Transverse colon (tissue), 4 donors: ENCODE measurements around the gene KANK2. TPM values are rescaled to one million over a fixed set of nuclear protein-coding genes. Genes with fewer than 3 reads are reported as not detected.

Experiments used
- DNase-seq: peaks from one replicate; pipeline ENCODE4 v3.0.0-alpha.2; 2019
- H3K27ac ChIP-seq, 4 donors: fragments of 200-600 bp; sonication (generic); 2 replicates each; pipeline ENCODE4 v1.5.1; 2016 to 2018; ENCODE audit warnings: inconsistent platforms in 4 of 4
- H3K27me3 ChIP-seq: fragments of 200-600 bp; sonication (generic); 2 replicates; pipeline ENCODE4 v1.5.1; 2017; ENCODE audit warnings: inconsistent platforms
- H3K36me3 ChIP-seq, 4 donors: fragments of 200-600 bp; sonication (generic); 2 replicates each; pipeline ENCODE4 v1.5.1; 2017 to 2019; ENCODE audit warnings: inconsistent platforms in 4 of 4
- H3K4me1 ChIP-seq, 4 donors: fragments of 200-600 bp; sonication (generic); 2 replicates each; pipeline ENCODE4 v1.5.1; 2017 to 2020; ENCODE audit warnings: inconsistent platforms in 4 of 4
- H3K4me3 ChIP-seq, 4 donors: fragments of 200-600 bp; sonication (generic); 1 replicate in 1 of 4; 2 replicates in 3 of 4; pipeline versions ENCODE4 v1.5.1 to v1.6.1; 2017 to 2019; ENCODE audit warnings: inconsistent platforms in 4 of 4
- H3K9me3 ChIP-seq, 2 donors: fragments of 200-600 bp; sonication (generic); 2 replicates each; pipeline ENCODE4 v1.5.1; 2017 to 2019; ENCODE audit warnings: inconsistent platforms in 2 of 2
- EP300 ChIP-seq: sonication (generic); formaldehyde crosslinking; IDR thresholded peaks from one replicate; pipeline ENCODE4 v1.6.1; 2017; ENCODE audit warnings: antibody characterized with exemption, low read depth
- POLR2A ChIP-seq: fragments of 450-650 bp; IDR thresholded peaks from one replicate; pipeline ENCODE4 v1.6.1; 2016; ENCODE audit warnings: antibody characterized with exemption, mild to moderate bottlenecking, moderate library complexity
- POLR2AphosphoS5 ChIP-seq, 3 donors: sonication (generic); formaldehyde crosslinking; IDR thresholded peaks; one replicate each; pipeline ENCODE4 v1.6.1; 2016; ENCODE audit warnings: antibody characterized with exemption in 3 of 3
- whole genome bisulfite sequencing, 2 donors: methylation state at CpG; one replicate each; pipeline ENCODE4 v1.1.5; 2018; ENCODE audit warnings: low coverage in 1 of 2; 5-methylcytosine and 5-hydroxymethylcytosine counted together
- in situ Hi-C, 4 donors: fragments of 200-750 bp; cut with MboI; loops; one replicate each; pipeline versions ENCODE4 v1.15.0 to v1.15.1; 2017; ENCODE audit warnings: low sequenced_read_pairs in 3 of 4, low pct_ligation_motif_present in 1 of 4, low pct_unique_long_range_greater_than_20kb in 1 of 4
- intact Hi-C: fragments of 100-400 bp; cut with DNase I; formaldehyde crosslinking; loops from one replicate; pipeline ENCODE4 v1.15.1; 2023; ENCODE audit warnings: low total_unique reads
- total RNA-seq, 4 donors: library from RNA; depleted of rRNA; stranded (reverse); fragments of >200 nt; gene quantifications; one replicate each; pipeline ENCODE4 v1.1.0, GENCODE V29; 2016
- TF ChIP-seq, protein P1 (sequence below), 5 experiments: fragments of 200-600 bp in 3 of 5; fragments of 450-650 bp in 2 of 5; sonication (generic) in 3 of 5; IDR thresholded peaks; 1 replicate in 2 of 5; 2 replicates in 3 of 5; pipeline ENCODE4 v1.5.1; 2016 to 2017; ENCODE audit warnings: antibody characterized with exemption in 5 of 5, inconsistent platforms in 3 of 5, mild to moderate bottlenecking in 2 of 5, moderate library complexity in 1 of 5

Gene KANK2
- total RNA-seq, 4 donors from 2014 or later: 145 to 339 (median 243) TPM

DNA sequence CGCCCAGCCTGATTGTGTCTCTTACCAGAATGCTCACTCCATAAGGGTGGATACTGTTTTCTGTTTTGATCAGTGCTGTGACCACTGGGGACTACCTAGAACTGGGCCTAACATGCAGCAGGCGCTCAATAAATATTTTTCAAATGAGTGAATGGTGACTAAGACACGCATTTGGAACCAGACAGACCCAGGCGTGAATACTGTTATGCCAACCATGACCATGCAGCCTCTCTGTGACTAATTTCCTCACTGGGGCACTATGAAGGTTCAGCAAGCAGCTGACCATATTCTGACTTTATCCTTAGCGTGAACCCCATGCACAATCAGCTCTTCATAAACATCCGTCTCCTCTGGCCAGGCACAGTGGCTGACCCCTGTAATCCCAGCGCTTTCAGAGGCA lies 28.8 kb downstream of the KANK2 start:
- peaks cover 25 to 30% (median 27%) of the 10 kb centered on the region in 4 donors for H3K4me1 ChIP-seq
- intact Hi-C loops: loop anchor here (5.0 kb wide), 1 partner anchor 1384 kb away; the partner anchor contains the start of gene ZNF564
- H3K27me3 ChIP-seq: no peaks in the 10 kb centered on the region
- no peak for DNase-seq
- peak overlapping the region in 3 of 4 donors; percentile 87 to 96 (median 92) for H3K27ac ChIP-seq
- in situ Hi-C loops: no loop called here
- peaks cover 0 to 15% (median 8%) of the 10 kb centered on the region in 4 donors for H3K36me3 ChIP-seq
- TF ChIP-seq POLR2AphosphoS5 (IDR thresholded peaks at IDR 0.05): no peak
- TF ChIP-seq EP300: no peak
- TF ChIP-seq, protein P1, sequence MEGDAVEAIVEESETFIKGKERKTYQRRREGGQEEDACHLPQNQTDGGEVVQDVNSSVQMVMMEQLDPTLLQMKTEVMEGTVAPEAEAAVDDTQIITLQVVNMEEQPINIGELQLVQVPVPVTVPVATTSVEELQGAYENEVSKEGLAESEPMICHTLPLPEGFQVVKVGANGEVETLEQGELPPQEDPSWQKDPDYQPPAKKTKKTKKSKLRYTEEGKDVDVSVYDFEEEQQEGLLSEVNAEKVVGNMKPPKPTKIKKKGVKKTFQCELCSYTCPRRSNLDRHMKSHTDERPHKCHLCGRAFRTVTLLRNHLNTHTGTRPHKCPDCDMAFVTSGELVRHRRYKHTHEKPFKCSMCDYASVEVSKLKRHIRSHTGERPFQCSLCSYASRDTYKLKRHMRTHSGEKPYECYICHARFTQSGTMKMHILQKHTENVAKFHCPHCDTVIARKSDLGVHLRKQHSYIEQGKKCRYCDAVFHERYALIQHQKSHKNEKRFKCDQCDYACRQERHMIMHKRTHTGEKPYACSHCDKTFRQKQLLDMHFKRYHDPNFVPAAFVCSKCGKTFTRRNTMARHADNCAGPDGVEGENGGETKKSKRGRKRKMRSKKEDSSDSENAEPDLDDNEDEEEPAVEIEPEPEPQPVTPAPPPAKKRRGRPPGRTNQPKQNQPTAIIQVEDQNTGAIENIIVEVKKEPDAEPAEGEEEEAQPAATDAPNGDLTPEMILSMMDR (IDR thresholded peaks at IDR 0.05): no peak
- TF ChIP-seq POLR2A: no peak
- no peaks in the 10 kb centered on the region for H3K9me3 ChIP-seq
- 82 to 90% methylated on average over 2 to 7 of the region's 7 CpGs for WGBS, 2 donors
- H3K4me3 ChIP-seq: no peak overlapping the region

GRCh38 chr19:11166281-11167142 lies 30.8 kb downstream of the KANK2 start:
- Histone ChIP-seq H3K4me1 (peaks cover 25 to 34% (median 27%) of the 10 kb centered on the region in 4 donors), H3K9me3 (no peaks in the 10 kb centered on the region), H3K36me3 (peaks cover 0 to 12% (median 4%) of the 10 kb centered on the region in 4 donors), H3K27me3 (no peaks in the 10 kb centered on the region), H3K4me3 (no peak overlapping the region), H3K27ac (peak overlapping the region; percentile 87 to 96 (median 91))
- intact Hi-C loops (loop anchor here (5.0 kb wide), 1 partner anchor 1386 kb away; the partner anchor contains the start of gene ZNF564), in situ Hi-C loops (no loop called here)
- TF ChIP-seq, protein P1 (IDR thresholded peaks at IDR 0.05): no peak
- TF ChIP-seq POLR2A: no peak
- TF ChIP-seq EP300: no peak
- no peak for TF ChIP-seq POLR2AphosphoS5 (IDR thresholded peaks at IDR 0.05)
- WGBS, 2 donors: 70 to 74% methylated on average over 9 to 26 of the region's 26 CpGs
- DNase-seq: no peak

GRCh38 chr19:11165486-11166030 lies 31.8 kb downstream of the KANK2 start:
- no peak for DNase-seq
- peaks cover 0 to 10% (median 4%) of the 10 kb centered on the region in 4 donors for H3K36me3 ChIP-seq
- H3K4me1 ChIP-seq: peaks cover 25 to 36% (median 27%) of the 10 kb centered on the region in 4 donors
- H3K27ac ChIP-seq: peak overlapping the region; percentile 87 to 96 (median 91)
- in situ Hi-C loops: no loop called here
- intact Hi-C loops: loop anchor here (5.0 kb wide), 1 partner anchor 1387 kb away; the partner anchor contains the start of gene ZNF564
- H3K9me3 ChIP-seq: no peaks in the 10 kb centered on the region
- no peaks in the 10 kb centered on the region for H3K27me3 ChIP-seq
- 68 to 72% methylated on average over 3 to 13 of the region's 13 CpGs for WGBS, 2 donors
- no peak overlapping the region for H3K4me3 ChIP-seq
- TF ChIP-seq POLR2A: no peak
- TF ChIP-seq POLR2AphosphoS5 (IDR thresholded peaks at IDR 0.05): no peak
- TF ChIP-seq, protein P1 (IDR thresholded peaks at IDR 0.05): no peak
- TF ChIP-seq EP300: no peak

- Histone ChIP-seq H3K4me3 (no peak overlapping the region), H3K9me3 (no peaks in the 10 kb centered on the region), H3K36me3 (peaks cover 0 to 5% (median 4%) of the 10 kb centered on the region in 4 donors), H3K4me1 (peaks cover 25 to 41% (median 26%) of the 10 kb centered on the region in 4 donors), H3K27ac (peak overlapping the region; percentile 87 to 96 (median 91)), H3K27me3 (no peaks in the 10 kb centered on the region)
- in situ Hi-C loops: no loop called here
- TF ChIP-seq POLR2AphosphoS5 (IDR thresholded peaks at IDR 0.05): peak in 2 of 3 donors; percentile 60 to 78
- no peak for TF ChIP-seq EP300
- intact Hi-C loops: loop anchor here (5.0 kb wide), 1 partner anchor 1387 kb away; the partner anchor contains the start of gene ZNF564
- DNase-seq: peak; percentile 70
- 48 to 76% methylated on average over 5 to 17 of the region's 17 CpGs for WGBS, 2 donors
Measured at GRCh38 chr19:11164879-11165406, 32.4 kb downstream of the KANK2 start.
